Measurements from ENCODE around the gene CSMD2.

GRCh38 chr1:33682371-33682770, 482.7 kb downstream of the CSMD2 start:
- TF ChIP-seq POLR2AphosphoS5 (IDR thresholded peaks at IDR 0.05; ENCODE audit: low read depth, low read length) (no peak), REST (IDR thresholded peaks at IDR 0.05; ENCODE audit: insufficient read depth in 1 of 2, low read depth in 2 of 2, low read length in 2 of 2) (no peak), TAF1 (IDR thresholded peaks at IDR 0.05; ENCODE audit: borderline replicate concordance, insufficient read depth, low read length) (no peak), SIN3A (IDR thresholded peaks at IDR 0.05; ENCODE audit: borderline replicate concordance, insufficient read depth, low read length) (no peak), FOXP2 (optimal IDR thresholded peaks at IDR 0.05; ENCODE audit: borderline replicate concordance, extremely low read depth, extremely low read length, insufficient read depth) (no peak)

Measured in PFSK-1 (cell line).